Esophagus (tissue), 2 donors: ENCODE results near the gene RBMS3. TPM values are rescaled to one million over a fixed set of nuclear protein-coding genes. Genes with fewer than 3 reads are reported as not detected.
A peak's percentile ranks its signal among the peaks of the same experiment; 100 is the strongest.

Experiments used
- H3K27ac ChIP-seq, 2 donors: one replicate each; pipeline ENCODE4 v1.5.1; 2013; ENCODE audit warnings: low read depth in 2 of 2, mild to moderate bottlenecking in 2 of 2, inconsistent platforms in 1 of 2, low read length in 1 of 2, moderate library complexity in 1 of 2
- H3K27me3 ChIP-seq, 2 donors: one replicate each; pipeline ENCODE4 v1.6.1; 2013; ENCODE audit warnings: low read length in 2 of 2, control low read depth in 1 of 2, mild to moderate bottlenecking in 1 of 2; ENCODE audit not compliant: insufficient read depth in 2 of 2, control insufficient read depth in 1 of 2
- H3K36me3 ChIP-seq, 2 donors: one replicate each; pipeline ENCODE4 v1.6.1; 2013; ENCODE audit warnings: low read length in 1 of 2; ENCODE audit not compliant: control insufficient read depth in 2 of 2, insufficient read depth in 2 of 2
- H3K4me1 ChIP-seq, 2 donors: one replicate each; pipeline ENCODE4 v1.6.1; 2013; ENCODE audit warnings: low read length in 1 of 2; ENCODE audit not compliant: control insufficient read depth in 2 of 2, insufficient read depth in 2 of 2
- H3K4me3 ChIP-seq, 2 donors: one replicate each; pipeline ENCODE4 v1.5.1; 2013; ENCODE audit warnings: low read length in 2 of 2, mild to moderate bottlenecking in 2 of 2, low read depth in 1 of 2, moderate library complexity in 1 of 2
- H3K9me3 ChIP-seq, 2 donors: one replicate each; pipeline ENCODE4 v1.6.1; 2013; ENCODE audit warnings: mild to moderate bottlenecking in 2 of 2, low read depth in 1 of 2, low read length in 1 of 2, moderate library complexity in 1 of 2; ENCODE audit not compliant: control insufficient read depth in 2 of 2, insufficient read depth in 1 of 2
- WGBS, 2 donors: extraction: QIAGEN DNeasy Blood & Tissue Kit; methylation state at CpG; one replicate each; pipeline ENCODE4 v1.1.7; 2013; 5-methylcytosine and 5-hydroxymethylcytosine counted together
- polyA plus RNA-seq, 2 donors: library from polyadenylated mRNA; stranded (reverse); fragments of 200-250 nt; gene quantifications; one replicate each; pipeline ENCODE4 v1.2.3, GENCODE V29; 2013
- donor health status: healthy with polysubstance abuse.
- donor health status: Bipolar disorder and iron deficiency.

The RBMS3 gene
- polyA plus RNA-seq, 2 donors = 1.1 to 1.7 TPM

DNA sequence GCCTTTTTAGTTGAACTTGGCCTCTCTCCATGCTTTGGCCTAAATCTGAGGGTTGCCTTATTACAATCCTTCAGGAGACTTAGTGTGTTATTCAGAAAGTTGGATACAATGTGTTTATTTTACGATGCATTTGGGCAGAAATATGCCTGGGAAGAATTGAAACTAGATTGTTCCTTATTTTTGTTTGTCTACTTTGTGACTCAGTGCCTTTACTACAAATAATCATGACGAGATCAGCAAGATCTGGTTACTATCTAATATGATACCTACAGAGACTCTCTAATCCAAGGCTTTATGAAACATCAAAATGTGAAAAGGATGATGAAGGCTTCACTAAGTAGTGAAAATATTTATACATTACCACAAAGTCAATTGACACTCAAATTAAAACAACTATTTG is 82.2 kb downstream of the RBMS3 start:
- H3K4me1 ChIP-seq = no peaks in the 10 kb centered on the region
- 65 to 74% methylated on average over 2 of the region's 2 CpGs for WGBS, 2 donors
- no peaks in the 10 kb centered on the region for H3K27me3 ChIP-seq
- no peaks in the 10 kb centered on the region for H3K36me3 ChIP-seq
- no peak overlapping the region for H3K4me3 ChIP-seq
- no peaks in the 10 kb centered on the region for H3K9me3 ChIP-seq
- H3K27ac ChIP-seq = no peak overlapping the region

DNA sequence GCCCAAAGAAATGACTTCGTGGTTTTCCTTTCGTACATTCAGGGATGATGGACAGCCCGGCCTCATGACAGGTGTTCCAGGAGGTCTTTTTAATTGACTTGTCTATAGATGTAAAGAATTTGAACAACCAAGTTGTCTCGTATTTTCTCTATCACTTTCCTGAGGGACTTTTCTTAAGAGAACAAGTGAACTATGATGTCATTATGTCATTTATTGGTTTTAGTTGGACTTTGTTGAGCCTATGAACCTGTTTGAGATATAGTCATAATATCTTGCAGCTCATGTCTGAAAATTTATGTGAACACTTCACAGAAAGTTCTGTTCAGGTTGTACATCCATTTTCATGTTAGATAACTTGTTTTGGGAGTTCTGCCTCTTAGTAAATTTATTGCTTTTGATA is 89.2 kb downstream of the RBMS3 start:
- H3K27me3 ChIP-seq = no peaks in the 10 kb centered on the region
- H3K9me3 ChIP-seq = no peaks in the 10 kb centered on the region
- WGBS, 2 donors = 78 to 83% methylated on average over 4 of the region's 4 CpGs
- no peaks in the 10 kb centered on the region for H3K4me1 ChIP-seq
- H3K4me3 ChIP-seq = no peak overlapping the region
- no peaks in the 10 kb centered on the region for H3K36me3 ChIP-seq
- H3K27ac ChIP-seq = no peak overlapping the region

DNA sequence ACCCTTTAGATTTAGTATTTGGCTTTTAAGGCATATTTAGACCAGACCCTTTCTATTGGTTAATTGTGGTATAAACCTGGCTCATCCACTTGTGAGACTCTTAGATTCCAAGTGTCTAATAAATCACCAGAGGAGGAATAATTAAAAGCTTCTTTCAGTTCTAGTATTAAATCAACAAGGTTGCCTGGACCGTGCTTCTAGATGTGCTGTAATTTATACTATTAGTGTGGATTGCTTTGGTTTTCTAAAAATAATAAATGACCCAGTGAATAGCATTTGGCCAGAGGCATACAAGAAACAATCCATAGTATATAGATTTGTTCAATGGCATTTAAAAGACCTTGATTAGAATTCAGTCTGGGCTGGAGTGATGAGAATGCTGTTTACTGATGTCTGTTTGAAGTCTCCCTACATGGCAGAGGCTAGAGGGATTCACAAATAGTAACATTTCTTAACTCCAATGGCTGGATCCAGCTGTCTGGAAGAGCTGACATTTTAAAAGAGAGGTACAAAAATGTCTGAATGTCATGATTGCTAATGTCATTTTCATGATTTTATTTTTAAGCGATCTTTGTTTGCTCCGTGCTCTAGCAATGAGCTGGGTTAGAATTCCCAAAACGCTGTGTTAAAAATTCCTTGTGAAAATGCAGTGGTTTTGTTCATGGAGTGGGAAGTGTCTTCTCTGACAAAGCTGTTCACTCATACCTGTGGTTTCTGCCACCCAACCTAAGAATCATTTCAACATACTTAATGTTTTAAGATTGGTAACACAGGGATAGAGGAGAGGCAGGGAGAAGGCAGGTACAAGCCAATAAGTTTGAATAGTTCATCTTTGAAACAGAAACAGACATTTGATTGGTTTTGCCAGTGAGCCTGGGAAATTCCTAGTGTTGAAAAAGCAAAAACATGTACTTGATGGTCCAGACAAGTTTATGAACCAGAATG is 89.9 kb downstream of the RBMS3 start:
- WGBS, 2 donors = 61 to 62% methylated on average over 4 of the region's 4 CpGs
- H3K27ac ChIP-seq = no peak overlapping the region
- H3K4me3 ChIP-seq = no peak overlapping the region
- H3K36me3 ChIP-seq = no peaks in the 10 kb centered on the region
- no peaks in the 10 kb centered on the region for H3K4me1 ChIP-seq
- no peaks in the 10 kb centered on the region for H3K9me3 ChIP-seq
- H3K27me3 ChIP-seq = no peaks in the 10 kb centered on the region

DNA sequence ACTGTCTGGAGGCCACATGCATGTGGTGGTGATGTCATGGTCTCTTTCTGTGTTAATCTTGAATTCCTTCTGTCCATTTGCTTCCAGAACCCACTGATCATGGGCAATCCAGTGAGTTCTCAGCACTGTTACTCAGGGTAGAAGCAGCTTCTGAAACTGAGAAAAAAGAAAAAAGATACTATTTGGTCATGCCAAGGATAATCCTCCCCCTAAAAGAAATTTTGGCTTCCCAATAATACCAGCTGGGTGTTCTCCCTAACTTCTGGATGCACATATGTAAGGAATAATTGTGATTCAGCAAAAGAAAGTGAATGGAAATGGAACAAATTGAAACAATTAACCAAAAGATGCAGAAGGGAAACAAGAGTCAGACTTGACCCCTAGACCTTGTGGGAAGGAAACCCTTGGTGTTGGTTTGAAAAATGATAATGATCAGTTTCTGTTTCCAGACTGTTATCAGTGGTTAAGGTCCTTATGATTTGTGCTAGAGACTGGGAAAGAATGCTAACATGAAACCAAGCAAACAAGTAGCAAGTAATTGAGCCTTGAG is 92.3 kb downstream of the RBMS3 start:
- H3K9me3 ChIP-seq = no peaks in the 10 kb centered on the region
- H3K4me1 ChIP-seq = no peaks in the 10 kb centered on the region
- H3K36me3 ChIP-seq = no peaks in the 10 kb centered on the region
- no peak overlapping the region for H3K27ac ChIP-seq
- H3K4me3 ChIP-seq = no peak overlapping the region
- H3K27me3 ChIP-seq = no peaks in the 10 kb centered on the region

DNA sequence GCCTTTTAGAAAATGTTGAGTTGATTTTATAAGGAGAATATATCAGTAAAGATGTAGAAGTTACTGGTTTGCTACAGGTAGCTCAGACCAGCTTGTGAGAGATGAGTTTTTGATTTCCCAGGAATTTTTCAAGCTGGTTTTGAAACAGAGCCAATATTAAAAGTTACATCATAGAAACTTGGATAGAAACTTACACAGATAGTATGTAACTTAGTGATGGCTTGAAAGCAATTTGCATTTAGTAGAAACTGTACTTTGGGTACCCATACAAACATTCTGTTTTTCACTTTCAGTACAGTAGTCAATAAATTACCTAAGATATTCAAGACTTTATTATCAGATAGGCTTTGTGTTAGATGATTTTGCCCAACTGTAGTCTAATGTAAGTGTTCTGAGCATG is 93.4 kb downstream of the RBMS3 start:
- Histone ChIP-seq H3K36me3 (no peaks in the 10 kb centered on the region), H3K4me1 (no peaks in the 10 kb centered on the region), H3K27me3 (no peaks in the 10 kb centered on the region), H3K4me3 (no peak overlapping the region), H3K9me3 (no peaks in the 10 kb centered on the region), H3K27ac (no peak overlapping the region)

DNA sequence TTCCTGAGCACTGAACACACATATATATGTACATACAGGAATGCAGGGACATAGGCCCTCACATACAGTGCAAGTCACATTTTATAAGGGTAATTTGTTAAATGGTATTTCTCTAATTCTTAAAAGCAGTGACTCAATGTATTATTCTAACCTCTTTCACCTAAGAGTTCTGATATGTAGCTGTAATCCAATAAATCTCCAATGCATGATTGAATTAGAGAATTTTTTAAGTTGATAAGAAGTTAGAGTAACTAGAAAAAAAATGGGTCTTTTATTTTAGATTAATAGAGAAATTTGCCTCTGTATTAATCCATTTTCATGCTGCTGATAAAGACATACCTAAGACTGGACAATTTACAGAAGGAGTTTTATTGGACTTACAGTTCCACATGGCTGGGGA is 98.2 kb downstream of the RBMS3 start:
- H3K4me3 ChIP-seq = no peak overlapping the region
- H3K36me3 ChIP-seq = no peaks in the 10 kb centered on the region
- H3K4me1 ChIP-seq = no peaks in the 10 kb centered on the region
- H3K9me3 ChIP-seq = no peaks in the 10 kb centered on the region
- H3K27me3 ChIP-seq = no peaks in the 10 kb centered on the region
- no peak overlapping the region for H3K27ac ChIP-seq

DNA sequence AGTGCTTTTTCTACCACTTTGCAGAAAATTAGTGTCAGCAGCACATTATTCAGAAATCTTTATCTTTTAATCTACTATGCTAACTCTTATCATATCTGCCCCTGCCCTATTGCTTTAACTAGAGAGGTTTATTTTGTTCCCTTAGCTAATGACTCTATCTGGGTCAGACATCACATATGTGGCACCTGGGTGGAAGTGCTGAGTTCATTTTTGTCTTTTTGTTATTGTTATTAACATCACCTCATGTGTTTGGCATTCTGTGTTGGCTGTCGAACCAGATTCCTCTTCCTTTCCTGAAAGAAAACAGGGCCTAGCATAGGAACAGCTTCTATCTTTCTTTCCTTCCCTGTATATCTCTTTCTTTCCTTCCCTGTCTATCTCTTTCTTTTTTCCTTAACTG is 100.7 kb downstream of the RBMS3 start:
- H3K4me3 ChIP-seq = no peak overlapping the region
- H3K4me1 ChIP-seq = no peaks in the 10 kb centered on the region
- H3K9me3 ChIP-seq = no peaks in the 10 kb centered on the region
- no peaks in the 10 kb centered on the region for H3K36me3 ChIP-seq
- H3K27me3 ChIP-seq = no peaks in the 10 kb centered on the region
- 72% methylated on average over 1 of the region's 1 CpG for WGBS, 2 donors
- no peak overlapping the region for H3K27ac ChIP-seq

DNA sequence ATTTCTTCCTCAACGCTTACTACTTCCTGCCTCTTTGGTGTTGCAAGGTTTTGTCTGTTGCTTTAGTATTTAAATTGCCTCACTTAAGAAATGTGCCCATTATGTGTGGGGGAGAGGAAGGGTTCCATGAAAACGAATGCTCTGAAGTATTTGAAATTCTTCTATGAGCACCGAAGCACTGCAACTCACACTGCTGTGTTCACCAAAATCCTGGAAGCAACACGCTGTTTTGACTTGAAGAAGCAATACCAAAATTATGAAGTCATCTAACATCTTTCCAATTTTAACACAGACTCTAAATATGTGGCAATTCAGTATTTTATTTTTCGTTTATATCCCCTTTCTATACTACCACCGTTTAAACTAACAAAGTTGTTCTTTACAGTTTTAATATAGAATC is 101.5 kb downstream of the RBMS3 start:
- Histone ChIP-seq H3K4me1 (no peaks in the 10 kb centered on the region), H3K27me3 (no peaks in the 10 kb centered on the region), H3K4me3 (no peak overlapping the region), H3K36me3 (no peaks in the 10 kb centered on the region), H3K9me3 (no peaks in the 10 kb centered on the region), H3K27ac (no peak overlapping the region)
- 67 to 71% methylated on average over 6 of the region's 6 CpGs for WGBS, 2 donors

DNA sequence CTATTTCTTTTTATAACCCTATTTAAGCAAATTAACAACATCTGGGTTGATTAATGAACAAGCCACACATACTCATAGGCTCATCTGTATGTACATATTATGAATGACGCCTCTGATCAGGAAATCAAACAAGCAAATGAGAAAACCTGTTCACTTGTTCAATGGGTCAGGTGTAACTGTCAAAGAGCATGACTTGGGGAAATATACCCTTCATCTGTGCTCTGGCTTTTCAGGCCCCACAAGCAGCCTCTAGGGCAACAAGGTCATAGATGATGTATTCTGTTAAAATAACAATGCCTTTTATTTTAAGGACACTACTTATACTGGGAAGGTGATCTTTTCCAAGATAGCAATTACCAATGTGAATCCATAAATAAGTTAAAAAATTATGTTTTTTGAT is 102.0 kb downstream of the RBMS3 start:
- no peaks in the 10 kb centered on the region for H3K27me3 ChIP-seq
- no peaks in the 10 kb centered on the region for H3K9me3 ChIP-seq
- WGBS, 2 donors = 89 to 90% methylated on average over 1 of the region's 1 CpG
- H3K27ac ChIP-seq = no peak overlapping the region
- no peak overlapping the region for H3K4me3 ChIP-seq
- H3K36me3 ChIP-seq = no peaks in the 10 kb centered on the region
- H3K4me1 ChIP-seq = no peaks in the 10 kb centered on the region

DNA sequence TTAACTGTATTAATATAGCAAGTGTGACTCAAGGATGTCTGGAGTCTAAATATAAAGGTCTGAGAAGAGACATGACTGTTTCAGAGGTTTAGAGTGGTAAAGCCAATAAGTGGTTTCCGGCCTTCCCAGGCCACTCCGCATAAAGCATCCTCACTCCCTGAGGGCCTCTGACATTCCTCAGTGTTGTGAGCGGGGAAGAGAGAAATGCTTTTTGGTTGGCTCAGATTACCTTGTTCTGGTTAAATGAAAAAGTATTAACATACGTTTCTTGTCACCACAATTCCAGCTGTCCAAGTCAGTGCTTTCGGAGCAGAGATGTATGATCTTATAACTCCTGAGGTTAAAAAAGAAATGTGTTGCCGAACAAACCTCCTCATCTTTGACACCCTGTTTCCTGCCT is 103.8 kb downstream of the RBMS3 start:
- Histone ChIP-seq H3K9me3 (no peaks in the 10 kb centered on the region), H3K4me1 (no peaks in the 10 kb centered on the region), H3K4me3 (no peak overlapping the region), H3K27ac (peak overlapping the region in 1 of 2 donors; percentile 4), H3K36me3 (no peaks in the 10 kb centered on the region), H3K27me3 (no peaks in the 10 kb centered on the region)
- WGBS, 2 donors = 58 to 64% methylated on average over 6 of the region's 6 CpGs
